Caki2 (cell line): ENCODE results near the gene ZNF831. TPM values are rescaled to one million over a fixed set of nuclear protein-coding genes. Genes with fewer than 3 reads are reported as not detected.

Source experiments
- DNase-seq: peaks from one replicate; pipeline ENCODE4 v3.0.0-alpha.2; 2015; ENCODE audit warnings: low read depth
- in situ Hi-C: cut with HindIII; loops from 2 replicates; pipeline ENCODE4 v1.10.0; 2016; ENCODE audit warnings: low sequenced_read_pairs, low pct_unique_long_range_greater_than_20kb, mixed read lengths
- total RNA-seq: library from RNA; depleted of rRNA; stranded (reverse); fragments of >200 nt; shearing (Covaris generic); gene quantifications from 2 replicates; pipeline ENCODE4 v1.2.3, GENCODE V29; 2014; ENCODE audit warnings: low replicate concordance; rRNA removed

ZNF831 gene
- total RNA-seq, 1 experiment from 2014 or later, result not detected

GRCh38 chr20:59305908-59306655 lies 142.5 kb downstream of the ZNF831 start:
- no peak for DNase-seq
- in situ Hi-C loops, result no loop called here

- no peak for DNase-seq
- in situ Hi-C loops, result no loop called here
Measured at GRCh38 chr20:59307270-59307669, 143.6 kb downstream of the ZNF831 start.

Other genes with a start within 250 kb of the ZNF831 start
- gene NELFCD, start 182.6 kb upstream of the ZNF831 start, total RNA-seq, result 64.2 and 64.8 TPM in 2 replicates
- 338 and 349 TPM in 2 replicates for gene CTSZ, start 156.6 kb upstream of the ZNF831 start, total RNA-seq
- not detected in 2 replicates for gene TUBB1, start 144.4 kb upstream of the ZNF831 start, total RNA-seq
- 42.7 and 54.7 TPM in 2 replicates for gene ATP5F1E, start 131.5 kb upstream of the ZNF831 start, total RNA-seq
- gene PRELID3B, start 121.0 kb upstream of the ZNF831 start, total RNA-seq, result 110 and 128 TPM in 2 replicates
- gene EDN3, start 136.8 kb downstream of the ZNF831 start, total RNA-seq, result not detected in 2 replicates